Activated effector memory CD4-positive, alpha-beta T cell treated with Interleukin-2 at 50 U/mL for 16 hours (primary cell): Measurements from ENCODE around the gene LOC128125822.

ENCODE experiments used
- DNase-seq: peaks from one replicate; pipeline ENCODE4 v3.0.0-alpha.2; 2020

The LOC128125822 gene

GRCh38 chr6:63558278-63558677 lies 14.0 kb upstream of the LOC128125822 start:
- DNase-seq = no peak

- DNase-seq = no peak
These were observed 11.4 kb upstream of the LOC128125822 start for GRCh38 chr6:63560801-63561287.

GRCh38 chr6:63561288-63561687 lies 11.0 kb upstream of the LOC128125822 start:
- no peak for DNase-seq

GRCh38 chr6:63563235-63563634 lies 9.0 kb upstream of the LOC128125822 start:
- no peak for DNase-seq

GRCh38 chr6:63565058-63565726 lies 7.1 kb upstream of the LOC128125822 start:
- no peak for DNase-seq

GRCh38 chr6:63565727-63566596 lies 6.3 kb upstream of the LOC128125822 start:
- DNase-seq = no peak

GRCh38 chr6:63567966-63568365 lies 4.3 kb upstream of the LOC128125822 start:
- no peak for DNase-seq

GRCh38 chr6:63571361-63572043 lies 778 bp upstream of the LOC128125822 start:
- DNase-seq = no peak

- no peak for DNase-seq
These were observed 431 bp downstream of the LOC128125822 start for GRCh38 chr6:63572747-63573075.

GRCh38 chr6:63573076-63573898 lies 1.0 kb downstream of the LOC128125822 start:
- DNase-seq = peak; percentile 63

GRCh38 chr6:63573899-63574553 lies 1.7 kb downstream of the LOC128125822 start:
- DNase-seq = no peak

GRCh38 chr6:63574554-63574900 lies 2.2 kb downstream of the LOC128125822 start:
- DNase-seq = no peak

- no peak for DNase-seq
These were observed 4.0 kb downstream of the LOC128125822 start for GRCh38 chr6:63576147-63576772.

- no peak for DNase-seq
These were observed 4.9 kb downstream of the LOC128125822 start for GRCh38 chr6:63576985-63577712.

- DNase-seq = no peak
These were observed 6.5 kb downstream of the LOC128125822 start for GRCh38 chr6:63578757-63579156.

- no peak for DNase-seq
These were observed 7.8 kb downstream of the LOC128125822 start for GRCh38 chr6:63579937-63580703.

- no peak for DNase-seq
These were observed 8.4 kb downstream of the LOC128125822 start for GRCh38 chr6:63580704-63580961.

GRCh38 chr6:63581355-63582013 lies 9.2 kb downstream of the LOC128125822 start:
- DNase-seq = no peak

- DNase-seq = no peak
These were observed 10.4 kb downstream of the LOC128125822 start for GRCh38 chr6:63582579-63583231.
